ENCODE results near the gene TTI1. TPM values are rescaled to one million over a fixed set of nuclear protein-coding genes. Genes with fewer than 3 reads are reported as not detected.

TTI1 gene
- total RNA-seq, 4 donors from 2014 or later, result 9.8 to 14.8 (median 12.5) TPM

DNA sequence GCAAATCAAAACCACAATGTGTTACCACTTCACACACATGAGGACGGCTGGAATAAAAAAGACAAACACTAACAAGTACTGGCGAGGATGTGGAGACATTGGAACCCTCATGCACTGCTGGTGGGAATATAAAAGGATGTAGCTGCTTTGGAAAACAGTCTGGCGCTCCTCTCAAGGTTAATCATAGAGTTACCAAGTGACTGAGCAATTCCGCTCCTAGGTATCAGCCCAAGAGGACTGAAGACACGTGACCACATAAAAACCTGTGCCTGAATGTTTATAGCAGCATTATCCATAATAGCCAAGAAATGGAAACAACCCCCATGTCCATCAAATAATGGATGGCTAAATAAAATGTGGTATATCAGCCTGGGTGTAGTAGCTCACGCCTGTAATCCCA, 85.3 kb downstream of the TTI1 start:
- WGBS, 2 donors (ENCODE audit: low coverage in 1 of 2), result 89 to 90% methylated on average over 5 to 6 of the region's 6 CpGs
- TF ChIP-seq EP300 (IDR thresholded peaks at IDR 0.05), result no peak
- no peak for TF ChIP-seq POLR2AphosphoS5 (IDR thresholded peaks at IDR 0.05)
- TF ChIP-seq POLR2A (IDR thresholded peaks at IDR 0.05), result no peak
- TF ChIP-seq CTCF (IDR thresholded peaks at IDR 0.05), result no peak

DNA sequence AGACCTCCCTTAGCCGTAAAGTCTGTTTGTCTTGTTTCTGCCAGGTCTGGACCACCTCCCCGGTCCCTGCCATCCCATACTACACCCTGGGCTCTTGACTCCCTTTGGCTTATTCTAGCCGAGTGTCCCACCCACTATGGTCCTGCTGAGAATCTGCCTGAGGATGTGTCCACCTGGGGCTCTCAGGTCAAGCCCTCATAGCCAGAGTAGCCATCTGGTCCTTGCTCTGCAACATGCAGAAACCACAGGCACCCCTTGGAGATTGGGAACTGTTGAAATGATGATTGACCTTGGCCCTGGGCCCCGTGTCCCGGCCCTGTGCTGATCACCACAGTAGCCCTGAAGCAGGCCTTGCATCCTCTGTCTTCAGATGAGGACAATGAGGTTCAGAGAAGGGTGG, 86.3 kb downstream of the TTI1 start:
- 92 to 93% methylated on average over 2 to 3 of the region's 5 CpGs for WGBS, 2 donors (ENCODE audit: low coverage in 1 of 2)
- TF ChIP-seq POLR2AphosphoS5 (IDR thresholded peaks at IDR 0.05) (no peak), EP300 (IDR thresholded peaks at IDR 0.05) (no peak), POLR2A (IDR thresholded peaks at IDR 0.05) (no peak), CTCF (IDR thresholded peaks at IDR 0.05) (no peak)
- Histone ChIP-seq H3K9me3 (peaks cover 0 to 14% (median 0%) of the 10 kb centered on the region in 3 donors), H3K27ac (no peak overlapping the region), H3K4me1 (no peaks in the 10 kb centered on the region), H3K36me3 (no peaks in the 10 kb centered on the region), H3K27me3 (no peaks in the 10 kb centered on the region), H3K4me3 (no peak overlapping the region)
- ATAC-seq, result no peak

More for the DNA sequence above, 85.3 kb downstream of the TTI1 start:
- peaks cover 0 to 14% (median 0%) of the 10 kb centered on the region in 3 donors for H3K9me3 ChIP-seq
- no peak for ATAC-seq
- no peaks in the 10 kb centered on the region for H3K27me3 ChIP-seq
- H3K4me1 ChIP-seq, result no peaks in the 10 kb centered on the region
- no peak overlapping the region for H3K27ac ChIP-seq
- H3K36me3 ChIP-seq, result no peaks in the 10 kb centered on the region
- no peak overlapping the region for H3K4me3 ChIP-seq

- Histone ChIP-seq H3K27me3 (no peaks in the 10 kb centered on the region), H3K4me1 (no peaks in the 10 kb centered on the region), H3K4me3 (no peak overlapping the region), H3K36me3 (no peaks in the 10 kb centered on the region), H3K27ac (no peak overlapping the region), H3K9me3 (peaks cover 0 to 14% (median 0%) of the 10 kb centered on the region in 3 donors)
- no peak for TF ChIP-seq CTCF (IDR thresholded peaks at IDR 0.05)
- TF ChIP-seq EP300 (IDR thresholded peaks at IDR 0.05), result no peak
- TF ChIP-seq POLR2A (IDR thresholded peaks at IDR 0.05), result no peak
- no peak for TF ChIP-seq POLR2AphosphoS5 (IDR thresholded peaks at IDR 0.05)
- no peak for ATAC-seq
- WGBS, 2 donors (ENCODE audit: low coverage in 1 of 2), result 42 to 64% methylated on average over 2 to 3 of the region's 11 CpGs
Observed at GRCh38 chr20:37945091-37945547, 88.1 kb downstream of the TTI1 start.

DNA sequence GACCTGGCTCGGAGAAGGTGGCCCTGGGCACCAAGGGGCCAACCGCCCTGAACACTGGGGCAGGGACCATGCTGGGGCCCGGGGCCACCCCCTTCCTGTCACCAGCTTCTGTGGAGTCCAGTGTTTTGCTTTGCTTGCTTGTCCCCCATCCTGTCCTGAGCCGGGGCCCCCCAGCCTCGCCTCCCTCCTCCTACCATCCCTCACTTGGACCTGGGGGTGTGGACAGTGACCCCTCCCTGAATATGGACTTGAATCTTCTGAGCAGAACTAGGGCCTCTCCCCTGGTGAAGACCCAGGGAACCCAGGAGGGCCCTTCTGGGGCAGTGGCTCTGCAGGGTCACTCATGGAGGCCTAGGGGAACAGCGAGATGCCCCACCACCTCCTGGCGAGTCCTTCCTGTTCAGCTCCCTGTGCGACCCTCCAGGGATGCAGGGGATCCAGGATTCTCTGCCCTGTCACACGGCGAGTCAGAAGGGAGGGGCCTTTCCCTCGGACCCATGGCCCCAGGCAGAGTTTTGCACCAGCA, 88.7 kb downstream of the TTI1 start:
- no peaks in the 10 kb centered on the region for H3K36me3 ChIP-seq

More for the DNA sequence above, 88.7 kb downstream of the TTI1 start:
- TF ChIP-seq POLR2A (IDR thresholded peaks at IDR 0.05), result no peak
- TF ChIP-seq EP300 (IDR thresholded peaks at IDR 0.05), result no peak
- no peak for TF ChIP-seq POLR2AphosphoS5 (IDR thresholded peaks at IDR 0.05)
- no peak for TF ChIP-seq CTCF (IDR thresholded peaks at IDR 0.05)
- WGBS, 2 donors (ENCODE audit: low coverage in 1 of 2), result no CpG with 5 or more reads among the region's 11 CpGs
- Histone ChIP-seq H3K4me1 (no peaks in the 10 kb centered on the region), H3K4me3 (no peak overlapping the region), H3K9me3 (peaks cover 0 to 14% (median 0%) of the 10 kb centered on the region in 3 donors), H3K27ac (no peak overlapping the region), H3K27me3 (no peaks in the 10 kb centered on the region)
- no peak for ATAC-seq

All from gastroesophageal sphincter (tissue), 4 donors.